Measurements from ENCODE around the gene ANKS6. TPM values are rescaled to one million over a fixed set of nuclear protein-coding genes. Genes with fewer than 3 reads are reported as not detected.

Gene ANKS6
- total RNA-seq, 1 donor from 2014 or later: 23.8 TPM

DNA sequence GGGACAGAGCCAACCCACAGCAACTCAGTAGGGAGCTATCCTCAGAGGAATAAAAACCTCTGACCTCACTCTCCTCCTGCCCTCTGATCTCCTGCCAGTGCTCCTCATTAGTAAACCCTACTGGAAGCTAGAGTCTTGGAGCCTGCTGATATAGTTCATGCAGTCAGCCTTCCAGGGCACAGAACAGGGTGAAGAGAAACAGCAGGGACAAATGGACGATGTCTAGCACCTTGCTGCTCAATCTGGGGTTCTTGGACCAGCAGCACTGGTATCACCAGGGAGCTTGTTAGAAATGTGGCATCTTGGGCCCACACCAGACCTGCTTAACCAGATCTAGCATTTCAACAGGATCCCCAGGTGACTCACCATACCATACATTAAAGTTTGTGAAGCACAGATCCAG lies 5.6 kb upstream of the ANKS6 start:
- TF ChIP-seq, protein P1, sequence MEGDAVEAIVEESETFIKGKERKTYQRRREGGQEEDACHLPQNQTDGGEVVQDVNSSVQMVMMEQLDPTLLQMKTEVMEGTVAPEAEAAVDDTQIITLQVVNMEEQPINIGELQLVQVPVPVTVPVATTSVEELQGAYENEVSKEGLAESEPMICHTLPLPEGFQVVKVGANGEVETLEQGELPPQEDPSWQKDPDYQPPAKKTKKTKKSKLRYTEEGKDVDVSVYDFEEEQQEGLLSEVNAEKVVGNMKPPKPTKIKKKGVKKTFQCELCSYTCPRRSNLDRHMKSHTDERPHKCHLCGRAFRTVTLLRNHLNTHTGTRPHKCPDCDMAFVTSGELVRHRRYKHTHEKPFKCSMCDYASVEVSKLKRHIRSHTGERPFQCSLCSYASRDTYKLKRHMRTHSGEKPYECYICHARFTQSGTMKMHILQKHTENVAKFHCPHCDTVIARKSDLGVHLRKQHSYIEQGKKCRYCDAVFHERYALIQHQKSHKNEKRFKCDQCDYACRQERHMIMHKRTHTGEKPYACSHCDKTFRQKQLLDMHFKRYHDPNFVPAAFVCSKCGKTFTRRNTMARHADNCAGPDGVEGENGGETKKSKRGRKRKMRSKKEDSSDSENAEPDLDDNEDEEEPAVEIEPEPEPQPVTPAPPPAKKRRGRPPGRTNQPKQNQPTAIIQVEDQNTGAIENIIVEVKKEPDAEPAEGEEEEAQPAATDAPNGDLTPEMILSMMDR (conservative IDR thresholded peaks at IDR 0.05; ENCODE audit: low read depth, low read length): no peak
- H3K4me3 ChIP-seq (ENCODE audit: low read depth, low read length): no peak overlapping the region
- DNase-seq (ENCODE audit: low read depth): no peak

DNA sequence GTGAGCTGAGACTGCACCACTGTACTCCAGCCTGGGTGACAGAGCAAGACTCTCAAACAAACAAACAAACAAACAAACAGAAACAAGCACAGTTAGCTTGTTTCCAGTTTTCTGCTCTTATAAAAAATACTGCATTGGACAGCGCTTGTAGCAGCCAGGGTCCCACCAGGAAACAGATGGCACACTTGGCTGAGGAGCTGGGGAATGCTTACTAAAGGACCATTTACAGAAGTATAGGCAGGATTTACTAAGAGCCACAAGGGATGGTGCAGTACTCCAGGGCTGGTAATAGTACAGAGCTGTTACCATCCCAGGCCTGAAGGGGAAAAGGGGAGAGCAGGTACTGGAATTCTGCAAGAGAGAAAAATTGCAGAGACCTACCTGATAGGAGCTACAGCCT lies 5.2 kb upstream of the ANKS6 start:
- H3K4me3 ChIP-seq (ENCODE audit: low read depth, low read length): no peak overlapping the region
- TF ChIP-seq, protein P1 (conservative IDR thresholded peaks at IDR 0.05; ENCODE audit: low read depth, low read length): no peak
- DNase-seq (ENCODE audit: low read depth): no peak

DNA sequence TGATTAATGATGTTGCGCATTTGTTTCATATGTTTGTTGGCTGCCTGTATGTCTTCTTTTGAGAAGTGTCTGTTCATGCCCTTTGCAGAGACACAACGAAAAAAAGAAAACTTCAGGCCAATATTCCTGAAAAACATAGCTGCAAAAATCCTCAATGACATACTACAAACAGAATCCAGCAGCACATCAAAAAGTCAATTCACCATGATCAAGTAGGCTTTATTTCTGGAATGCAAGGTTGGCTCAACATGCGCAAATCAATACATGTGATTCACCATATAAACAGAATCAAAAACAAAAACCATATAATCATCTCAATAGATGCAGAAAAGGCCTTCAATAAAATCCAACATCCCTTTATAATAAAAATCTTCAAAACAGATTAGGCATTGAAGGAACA lies 1.9 kb upstream of the ANKS6 start:
- TF ChIP-seq, protein P1 (conservative IDR thresholded peaks at IDR 0.05; ENCODE audit: low read depth, low read length): no peak
- no peak for DNase-seq (ENCODE audit: low read depth)
- no peak overlapping the region for H3K4me3 ChIP-seq (ENCODE audit: low read depth, low read length)

DNA sequence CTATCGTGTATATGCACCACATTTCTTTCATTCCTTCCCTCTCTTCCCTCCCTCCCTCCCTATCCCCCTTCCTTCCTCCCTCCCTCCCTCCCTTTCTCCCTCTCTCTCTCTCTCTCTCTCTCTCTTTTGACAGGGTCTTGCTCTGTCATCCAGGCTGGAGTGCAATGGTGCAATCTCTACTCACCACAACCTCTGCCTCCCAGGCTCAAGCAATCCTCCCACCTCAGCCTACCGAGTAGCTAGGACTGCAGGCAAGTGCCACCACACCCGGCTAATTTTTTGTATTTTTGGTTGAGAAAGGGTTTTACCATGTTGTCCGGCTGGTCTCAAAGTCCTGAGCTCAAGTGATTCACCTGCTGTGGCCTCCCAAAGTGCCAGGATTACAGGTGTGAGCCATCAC lies 1.1 kb upstream of the ANKS6 start:
- no peak for DNase-seq (ENCODE audit: low read depth)
- H3K4me3 ChIP-seq (ENCODE audit: low read depth, low read length): no peak overlapping the region
- TF ChIP-seq, protein P1 (conservative IDR thresholded peaks at IDR 0.05; ENCODE audit: low read depth, low read length): no peak

DNA sequence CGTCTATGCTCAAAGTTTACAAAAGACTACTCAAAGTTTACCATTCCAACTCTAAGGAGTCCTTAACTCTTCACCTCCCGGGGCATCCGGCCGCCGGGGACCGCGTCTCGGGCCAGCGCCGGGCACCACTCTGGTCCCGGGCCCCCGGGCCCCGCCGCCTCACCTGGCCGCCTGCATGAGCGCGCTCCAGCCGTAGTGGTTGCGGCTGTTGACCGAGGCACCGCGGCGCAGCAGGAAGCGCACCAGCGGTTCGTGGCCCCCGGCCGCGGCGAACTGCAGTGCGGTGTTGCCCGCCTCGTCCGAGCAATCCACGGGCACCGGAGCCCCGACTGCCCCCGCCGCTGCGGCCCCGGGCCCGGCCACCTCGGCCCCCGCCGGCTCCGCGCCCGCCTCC lies 388 bp downstream of the ANKS6 start:
- DNase-seq (ENCODE audit: low read depth): no peak
- H3K4me3 ChIP-seq (ENCODE audit: low read depth, low read length): peak overlapping the region; percentile 66
- TF ChIP-seq, protein P1 (conservative IDR thresholded peaks at IDR 0.05; ENCODE audit: low read depth, low read length): no peak

DNA sequence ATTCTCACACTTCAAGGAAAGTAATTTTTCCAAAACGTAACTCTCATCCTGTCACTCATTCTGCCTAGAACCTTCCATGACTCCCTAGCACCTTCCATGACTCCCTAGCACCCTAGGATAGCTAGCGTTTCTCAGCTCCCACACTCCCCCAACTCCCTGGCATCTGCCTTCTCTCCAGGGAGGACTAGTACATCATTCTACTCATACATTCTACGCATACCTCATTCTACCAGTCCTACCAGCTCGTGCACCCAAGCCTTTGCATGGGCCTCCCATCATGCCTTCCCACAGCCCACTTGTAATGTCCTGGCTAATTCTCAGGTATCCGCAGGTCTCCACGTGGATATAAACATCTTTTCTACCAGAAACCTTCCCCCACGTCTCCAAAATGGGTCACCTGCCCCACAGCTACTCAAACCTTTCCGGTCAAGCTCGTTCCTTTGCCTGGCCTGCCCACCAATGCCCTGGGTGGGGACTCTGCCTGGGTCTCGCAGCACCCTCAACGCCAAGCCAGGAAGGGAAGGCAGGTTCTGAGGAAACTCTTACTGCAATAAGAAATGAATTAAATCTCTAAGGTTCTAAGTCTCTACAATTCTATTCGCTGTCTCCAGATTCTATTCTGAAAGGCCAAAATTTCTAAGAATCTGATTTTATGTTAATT lies 930 bp downstream of the ANKS6 start:
- no peak for DNase-seq (ENCODE audit: low read depth)
- peak overlapping the region; percentile 66 for H3K4me3 ChIP-seq (ENCODE audit: low read depth, low read length)
- TF ChIP-seq, protein P1 (conservative IDR thresholded peaks at IDR 0.05; ENCODE audit: low read depth, low read length): no peak

DNA sequence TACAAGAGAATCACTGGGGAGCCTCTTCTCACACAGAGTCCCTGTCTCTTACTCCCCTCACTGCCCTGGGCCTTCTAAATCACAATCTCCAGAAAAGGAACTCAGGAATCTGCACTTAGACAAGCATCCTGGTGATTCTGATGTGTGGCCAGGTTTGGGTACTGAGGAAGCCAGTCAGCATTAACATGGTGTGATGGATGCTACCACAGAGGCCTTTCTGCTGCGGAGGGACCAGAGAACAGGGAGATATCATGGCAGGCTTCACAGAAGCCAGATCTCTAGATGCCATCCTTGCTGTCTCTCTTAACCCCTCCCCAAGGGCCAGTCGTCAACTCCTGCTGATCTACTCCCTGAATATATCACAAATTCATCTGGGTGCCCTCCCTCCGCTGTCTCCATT lies 1.6 kb downstream of the ANKS6 start:
- TF ChIP-seq, protein P1 (conservative IDR thresholded peaks at IDR 0.05; ENCODE audit: low read depth, low read length): no peak
- peak overlapping the region; percentile 66 for H3K4me3 ChIP-seq (ENCODE audit: low read depth, low read length)
- no peak for DNase-seq (ENCODE audit: low read depth)
